Body of pancreas (tissue), 4 donors: ENCODE measurements around the gene SOX5. TPM values are rescaled to one million over a fixed set of nuclear protein-coding genes. Genes with fewer than 3 reads are reported as not detected.

ENCODE experiments used
- ATAC-seq: fragments of 150-250 bp; one replicate; pipeline ENCODE4 v1.9.1; 2016
- DNase-seq, 4 donors: peaks; one replicate each; pipeline ENCODE4 v3.0.0-alpha.2; 2019
- H3K27ac ChIP-seq, 4 donors: fragments of 200-600 bp; sonication (generic); 1 replicate in 3 of 4; 2 replicates in 1 of 4; pipeline versions ENCODE4 v1.5.1 to v1.6.1; 2016 to 2019; ENCODE audit warnings: mild to moderate bottlenecking in 1 of 4, mixed read lengths in 1 of 4, moderate library complexity in 1 of 4
- H3K27me3 ChIP-seq, 2 donors: fragments of 200-600 bp; sonication (generic); one replicate each; pipeline ENCODE4 v1.6.0; 2016; ENCODE audit warnings: mild to moderate bottlenecking in 1 of 2
- H3K36me3 ChIP-seq, 2 donors: fragments of 200-600 bp; sonication (generic); replicated peaks in 1 of 2; 2 replicates each; pipeline ENCODE4 v1.5.1; 2016; ENCODE audit warnings: low read depth in 2 of 2; ENCODE audit not compliant: insufficient read depth in 1 of 2
- H3K4me1 ChIP-seq: fragments of 200-600 bp; sonication (generic); one replicate; pipeline ENCODE4 v1.6.0; 2016
- H3K4me3 ChIP-seq, 2 donors: fragments of 200-600 bp; sonication (generic); 1 replicate in 1 of 2; 2 replicates in 1 of 2; pipeline ENCODE4 v1.5.1; 2016 to 2019
- H3K9me3 ChIP-seq, 3 donors: fragments of 200-600 bp; sonication (generic); 1 replicate in 2 of 3; 2 replicates in 1 of 3; pipeline ENCODE4 v1.5.1; 2016
- POLR2A ChIP-seq, 3 donors: fragments of 450-650 bp; IDR thresholded peaks; one replicate each; pipeline ENCODE4 v1.6.1; 2016; ENCODE audit warnings: antibody characterized with exemption in 3 of 3, mild to moderate bottlenecking in 2 of 3
- WGBS, 2 donors: methylation state at CpG; one replicate each; pipeline ENCODE4 v1.1.5; 2017; 5-methylcytosine and 5-hydroxymethylcytosine counted together
- intact Hi-C: fragments of 100-400 bp; cut with DNase I; formaldehyde crosslinking; loops from one replicate; pipeline ENCODE4 v1.15.1; 2023
- total RNA-seq, 2 donors: library from RNA; depleted of rRNA; stranded (reverse); fragments of >200 nt; gene quantifications; one replicate each; pipeline ENCODE4 v1.1.0, GENCODE V29; 2016
- TF ChIP-seq, protein P1 (sequence below), 7 experiments: fragments of 450-650 bp in 4 of 7; fragments of 200-600 bp in 3 of 7; sonication (generic) in 3 of 7; IDR thresholded peaks; one replicate each; pipeline ENCODE4 v1.5.1; 2016 to 2019; ENCODE audit warnings: antibody characterized with exemption in 7 of 7

SOX5 gene
- total RNA-seq, 2 donors from 2014 or later: 3.0 to 10.4 TPM

DNA sequence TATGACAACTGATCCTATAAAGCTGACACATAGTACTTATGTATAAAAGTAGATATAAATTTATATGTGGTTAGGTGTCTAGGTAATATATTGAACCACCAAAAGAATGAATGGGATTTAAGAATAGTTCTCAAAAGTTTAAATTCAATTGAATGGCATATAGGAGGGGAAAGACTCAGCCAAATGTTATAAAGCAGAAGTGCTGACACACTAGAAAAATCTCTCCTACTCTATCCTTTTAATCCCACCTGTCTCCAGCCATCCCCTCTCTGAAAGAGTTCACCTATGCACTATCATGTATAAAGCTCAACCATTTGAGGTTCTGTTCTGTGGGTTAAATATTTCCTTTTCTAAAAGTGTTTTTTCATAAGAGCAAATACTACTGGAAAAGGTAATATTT is 400.7 kb downstream of the SOX5 start:
- Histone ChIP-seq H3K27ac (no peak overlapping the region), H3K36me3 (no peaks in the 10 kb centered on the region), H3K4me1 (no peaks in the 10 kb centered on the region), H3K4me3 (no peak overlapping the region), H3K9me3 (no peaks in the 10 kb centered on the region), H3K27me3 (no peaks in the 10 kb centered on the region)
- TF ChIP-seq, protein P1, sequence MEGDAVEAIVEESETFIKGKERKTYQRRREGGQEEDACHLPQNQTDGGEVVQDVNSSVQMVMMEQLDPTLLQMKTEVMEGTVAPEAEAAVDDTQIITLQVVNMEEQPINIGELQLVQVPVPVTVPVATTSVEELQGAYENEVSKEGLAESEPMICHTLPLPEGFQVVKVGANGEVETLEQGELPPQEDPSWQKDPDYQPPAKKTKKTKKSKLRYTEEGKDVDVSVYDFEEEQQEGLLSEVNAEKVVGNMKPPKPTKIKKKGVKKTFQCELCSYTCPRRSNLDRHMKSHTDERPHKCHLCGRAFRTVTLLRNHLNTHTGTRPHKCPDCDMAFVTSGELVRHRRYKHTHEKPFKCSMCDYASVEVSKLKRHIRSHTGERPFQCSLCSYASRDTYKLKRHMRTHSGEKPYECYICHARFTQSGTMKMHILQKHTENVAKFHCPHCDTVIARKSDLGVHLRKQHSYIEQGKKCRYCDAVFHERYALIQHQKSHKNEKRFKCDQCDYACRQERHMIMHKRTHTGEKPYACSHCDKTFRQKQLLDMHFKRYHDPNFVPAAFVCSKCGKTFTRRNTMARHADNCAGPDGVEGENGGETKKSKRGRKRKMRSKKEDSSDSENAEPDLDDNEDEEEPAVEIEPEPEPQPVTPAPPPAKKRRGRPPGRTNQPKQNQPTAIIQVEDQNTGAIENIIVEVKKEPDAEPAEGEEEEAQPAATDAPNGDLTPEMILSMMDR (IDR thresholded peaks at IDR 0.05): no peak
- no peak for TF ChIP-seq POLR2A (IDR thresholded peaks at IDR 0.05)
- intact Hi-C loops: no loop called here
- ATAC-seq (no peak), DNase-seq (no peak)

GRCh38 chr12:23546756-23547155 is 402.7 kb downstream of the SOX5 start:
- intact Hi-C loops: no loop called here

DNA sequence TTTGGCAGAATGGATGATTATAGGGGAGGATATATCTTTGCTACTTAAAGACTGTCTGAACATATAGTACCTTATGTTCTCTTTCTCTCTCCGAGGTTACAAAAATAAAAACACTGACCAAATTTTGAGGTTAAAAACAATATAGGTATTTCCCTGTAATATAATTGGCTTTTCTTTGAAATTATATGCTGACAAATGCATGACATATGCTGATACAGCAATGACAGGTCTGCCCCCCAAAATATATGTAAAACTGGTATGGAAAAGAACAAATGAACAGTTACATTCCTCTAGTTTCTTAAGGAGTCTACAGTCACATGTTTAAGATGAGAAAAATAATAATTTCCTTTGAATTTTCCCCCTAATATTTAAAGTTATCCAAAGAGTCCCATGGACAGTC is 405.7 kb downstream of the SOX5 start:
- Histone ChIP-seq H3K27me3 (no peaks in the 10 kb centered on the region), H3K4me1 (no peaks in the 10 kb centered on the region), H3K27ac (no peak overlapping the region), H3K4me3 (no peak overlapping the region), H3K9me3 (no peaks in the 10 kb centered on the region), H3K36me3 (no peaks in the 10 kb centered on the region)
- ATAC-seq (no peak), DNase-seq (no peak)
- TF ChIP-seq, protein P1 (IDR thresholded peaks at IDR 0.05): no peak
- no peak for TF ChIP-seq POLR2A (IDR thresholded peaks at IDR 0.05)
- 67 to 78% methylated on average over 1 of the region's 1 CpG for WGBS, 2 donors
- intact Hi-C loops: no loop called here

More at GRCh38 chr12:23546756-23547155, 402.7 kb downstream of the SOX5 start:
- H3K4me3 ChIP-seq: no peak overlapping the region
- TF ChIP-seq, protein P1 (IDR thresholded peaks at IDR 0.05): no peak
- no peak for TF ChIP-seq POLR2A (IDR thresholded peaks at IDR 0.05)
- H3K27me3 ChIP-seq: no peaks in the 10 kb centered on the region
- no peak for DNase-seq
- H3K27ac ChIP-seq: no peak overlapping the region
- no peaks in the 10 kb centered on the region for H3K9me3 ChIP-seq
- ATAC-seq: no peak
- WGBS, 2 donors: 68 to 71% methylated on average over 4 of the region's 4 CpGs
- H3K4me1 ChIP-seq: no peaks in the 10 kb centered on the region
- H3K36me3 ChIP-seq: no peaks in the 10 kb centered on the region

DNA sequence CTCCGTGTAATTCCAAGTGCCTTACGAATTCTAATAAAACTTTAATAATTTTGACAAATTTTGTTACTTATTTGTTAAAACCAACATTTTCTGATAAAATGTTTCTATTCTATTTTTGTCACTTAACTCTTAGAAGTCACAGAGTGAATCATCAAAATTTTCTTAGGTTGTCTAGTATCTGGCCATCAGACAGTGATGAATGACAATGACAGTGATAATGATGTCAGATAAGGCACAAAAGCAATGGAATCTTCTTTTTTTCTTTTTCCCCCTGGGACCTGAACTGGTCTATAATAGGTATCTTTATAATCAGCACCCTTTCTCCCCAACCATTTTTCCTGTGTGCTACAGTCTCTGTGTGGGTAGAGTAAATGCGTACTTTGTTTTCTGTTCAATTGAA is 407.3 kb downstream of the SOX5 start:
- H3K4me1 ChIP-seq: no peaks in the 10 kb centered on the region
- DNase-seq (no peak), ATAC-seq (no peak)
- 83 to 95% methylated on average over 3 of the region's 3 CpGs for WGBS, 2 donors
- intact Hi-C loops: no loop called here
- H3K36me3 ChIP-seq: no peaks in the 10 kb centered on the region
- no peak overlapping the region for H3K4me3 ChIP-seq
- no peak for TF ChIP-seq POLR2A (IDR thresholded peaks at IDR 0.05)
- no peaks in the 10 kb centered on the region for H3K27me3 ChIP-seq
- H3K27ac ChIP-seq: no peak overlapping the region
- no peaks in the 10 kb centered on the region for H3K9me3 ChIP-seq

DNA sequence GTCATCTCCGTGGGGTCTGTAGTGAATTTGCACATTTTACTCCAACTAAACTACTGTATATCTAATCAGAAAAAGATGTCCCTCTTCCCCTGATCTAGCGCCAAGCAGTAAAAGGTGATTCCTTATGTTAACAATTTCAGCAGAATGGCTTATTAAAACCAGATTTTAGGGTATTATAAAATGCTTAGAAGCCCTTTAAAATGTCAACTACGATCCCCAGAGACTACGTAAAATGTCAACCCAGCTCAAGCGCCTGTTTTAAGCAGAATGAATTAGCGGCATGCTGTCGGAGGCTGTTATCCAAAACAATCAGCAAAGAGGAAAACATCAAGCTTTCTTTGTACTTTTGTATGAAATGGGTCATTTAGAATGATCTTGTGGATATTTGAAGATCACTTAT is 408.9 kb downstream of the SOX5 start:
- H3K36me3 ChIP-seq: no peaks in the 10 kb centered on the region
- H3K27ac ChIP-seq: no peak overlapping the region
- no peaks in the 10 kb centered on the region for H3K4me1 ChIP-seq
- ATAC-seq (no peak), DNase-seq (no peak)
- H3K9me3 ChIP-seq: no peaks in the 10 kb centered on the region
- no peaks in the 10 kb centered on the region for H3K27me3 ChIP-seq
- no peak overlapping the region for H3K4me3 ChIP-seq
- TF ChIP-seq, protein P1 (IDR thresholded peaks at IDR 0.05): no peak
- no peak for TF ChIP-seq POLR2A (IDR thresholded peaks at IDR 0.05)
- intact Hi-C loops: no loop called here
- 69 to 82% methylated on average over 7 of the region's 7 CpGs for WGBS, 2 donors
